Large intestine (tissue), 3 donors: ENCODE measurements around the gene RAB3C. TPM values are rescaled to one million over a fixed set of nuclear protein-coding genes. Genes with fewer than 3 reads are reported as not detected.
A peak's percentile ranks its signal among the peaks of the same experiment; 100 is the strongest.

Experiments
- DNase-seq, 2 donors: peaks; one replicate each; pipeline versions ENCODE4 v3.0.0 to v3.0.0-alpha.2; 2013
- H3K27ac ChIP-seq: one replicate; pipeline ENCODE4 v1.5.1; 2013; ENCODE audit warnings: low read length
- H3K27me3 ChIP-seq: 2 replicates; pipeline ENCODE4 v1.6.1; 2013; ENCODE audit warnings: low read length; ENCODE audit not compliant: control insufficient read depth, insufficient read depth
- H3K36me3 ChIP-seq: 2 replicates; pipeline ENCODE4 v1.6.1; 2013; ENCODE audit warnings: low read length; ENCODE audit not compliant: control insufficient read depth, insufficient read depth
- H3K4me1 ChIP-seq: one replicate; pipeline ENCODE4 v1.6.1; 2013; ENCODE audit warnings: low read length; ENCODE audit not compliant: control insufficient read depth, insufficient read depth
- H3K4me3 ChIP-seq: one replicate; pipeline ENCODE4 v1.5.1; 2013; ENCODE audit warnings: low read length
- H3K9me3 ChIP-seq: one replicate; pipeline ENCODE4 v1.6.1; 2013; ENCODE audit warnings: mild to moderate bottlenecking, low read depth, low read length, moderate library complexity; ENCODE audit not compliant: control insufficient read depth
- WGBS: methylation state at CpG from one replicate; pipeline ENCODE4 v1.1.5; 2013; ENCODE audit warnings: low lambda C conversion rate; ENCODE audit not compliant: insufficient coverage; 5-methylcytosine and 5-hydroxymethylcytosine counted together
- polyA plus RNA-seq: library from polyadenylated mRNA; unstranded; fragments of 120-200 nt; gene quantifications from one replicate; pipeline ENCODE4 v1.2.1, GENCODE V29; 2013

The RAB3C gene
- polyA plus RNA-seq, 1 donor = 12.6 TPM

GRCh38 chr5:58857609-58858008 lies 274.7 kb downstream of the RAB3C start:
- no peak for DNase-seq
- Histone ChIP-seq H3K36me3 (no peaks in the 10 kb centered on the region), H3K27ac (no peak overlapping the region), H3K9me3 (no peaks in the 10 kb centered on the region), H3K4me1 (no peaks in the 10 kb centered on the region), H3K27me3 (peaks cover 17% of the 10 kb centered on the region), H3K4me3 (no peak overlapping the region)
- WGBS = 100% methylated on average over 1 of the region's 2 CpGs

DNA sequence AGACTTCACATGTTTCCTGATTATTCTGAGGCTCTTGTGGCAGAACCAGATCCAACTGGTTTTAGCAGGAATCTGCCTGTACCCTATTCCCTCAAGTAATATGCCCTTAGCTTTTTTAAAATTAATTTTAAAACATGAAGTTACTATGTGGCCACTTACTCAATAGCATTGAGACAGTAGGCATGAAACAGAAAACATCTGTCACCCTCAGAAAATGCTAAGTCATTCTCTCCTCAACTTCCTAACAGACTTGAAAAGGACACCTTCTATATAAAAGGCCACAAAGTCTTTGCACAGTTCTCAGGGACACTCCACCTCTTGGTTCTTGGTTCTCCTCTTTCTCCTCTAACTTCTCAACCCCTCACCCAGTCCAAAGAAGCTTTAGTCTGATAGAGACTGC lies 277.8 kb downstream of the RAB3C start:
- Histone ChIP-seq H3K9me3 (no peaks in the 10 kb centered on the region), H3K4me1 (no peaks in the 10 kb centered on the region), H3K27ac (no peak overlapping the region), H3K4me3 (no peak overlapping the region), H3K27me3 (peaks cover 15% of the 10 kb centered on the region), H3K36me3 (no peaks in the 10 kb centered on the region)
- no peak for DNase-seq

DNA sequence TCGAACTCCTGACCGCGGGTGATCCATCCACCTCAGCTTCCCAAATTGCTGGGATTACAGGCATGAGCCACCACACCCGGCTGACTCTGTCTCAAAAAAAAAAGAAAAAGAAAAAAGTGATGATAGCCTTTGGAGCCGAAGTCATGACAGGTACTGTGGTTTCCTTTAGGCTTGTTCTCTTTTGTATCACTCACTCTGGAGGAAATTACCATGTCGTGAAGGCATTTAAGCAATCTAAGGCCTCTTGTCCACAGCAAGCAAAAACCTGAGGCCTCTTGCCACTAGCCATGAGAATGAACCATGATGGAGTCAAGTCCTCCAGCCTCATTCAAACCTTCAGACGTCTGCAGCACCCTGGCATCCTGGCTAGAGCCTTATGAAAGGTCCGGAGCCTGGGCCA lies 286.1 kb downstream of the RAB3C start:
- no peaks in the 10 kb centered on the region for H3K4me1 ChIP-seq
- no peaks in the 10 kb centered on the region for H3K9me3 ChIP-seq
- WGBS = 30% methylated on average over 2 of the region's 8 CpGs

DNA sequence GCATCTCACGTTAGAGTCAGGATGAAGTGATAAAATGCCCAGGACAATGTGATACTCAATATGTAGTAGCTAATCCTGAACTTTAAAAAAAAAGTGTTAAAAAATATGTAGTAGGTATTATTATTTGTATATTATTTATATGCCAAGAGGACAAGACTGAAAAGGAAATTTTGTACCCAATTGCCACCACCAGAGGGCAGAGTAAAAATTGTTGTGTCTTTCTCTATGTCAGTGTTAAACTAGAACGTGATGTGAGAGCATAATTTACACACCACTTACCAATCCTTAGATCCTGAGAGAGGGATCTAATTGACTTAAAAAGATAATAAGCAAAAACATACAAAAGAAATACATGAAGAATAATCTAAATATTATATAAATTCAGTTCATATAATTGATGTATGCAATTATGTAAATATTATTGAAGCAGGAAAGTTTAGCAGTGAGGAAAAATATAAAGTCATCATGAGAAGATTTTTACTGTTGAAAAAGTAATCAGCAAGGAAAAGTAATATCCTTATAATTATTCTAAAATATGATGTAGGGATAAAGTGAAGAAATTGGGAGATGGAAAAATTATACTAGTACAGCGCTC lies 288.9 kb downstream of the RAB3C start:
- Histone ChIP-seq H3K27ac (no peak overlapping the region), H3K9me3 (no peaks in the 10 kb centered on the region), H3K27me3 (peaks cover 9% of the 10 kb centered on the region), H3K36me3 (no peaks in the 10 kb centered on the region), H3K4me3 (no peak overlapping the region), H3K4me1 (no peaks in the 10 kb centered on the region)
- no peak for DNase-seq
- 100% methylated on average over 1 of the region's 3 CpGs for WGBS

More for the DNA sequence above, 286.1 kb downstream of the RAB3C start:
- Histone ChIP-seq H3K4me3 (no peak overlapping the region), H3K36me3 (no peaks in the 10 kb centered on the region), H3K27me3 (peaks cover 5% of the 10 kb centered on the region), H3K27ac (no peak overlapping the region)
- no peak for DNase-seq

DNA sequence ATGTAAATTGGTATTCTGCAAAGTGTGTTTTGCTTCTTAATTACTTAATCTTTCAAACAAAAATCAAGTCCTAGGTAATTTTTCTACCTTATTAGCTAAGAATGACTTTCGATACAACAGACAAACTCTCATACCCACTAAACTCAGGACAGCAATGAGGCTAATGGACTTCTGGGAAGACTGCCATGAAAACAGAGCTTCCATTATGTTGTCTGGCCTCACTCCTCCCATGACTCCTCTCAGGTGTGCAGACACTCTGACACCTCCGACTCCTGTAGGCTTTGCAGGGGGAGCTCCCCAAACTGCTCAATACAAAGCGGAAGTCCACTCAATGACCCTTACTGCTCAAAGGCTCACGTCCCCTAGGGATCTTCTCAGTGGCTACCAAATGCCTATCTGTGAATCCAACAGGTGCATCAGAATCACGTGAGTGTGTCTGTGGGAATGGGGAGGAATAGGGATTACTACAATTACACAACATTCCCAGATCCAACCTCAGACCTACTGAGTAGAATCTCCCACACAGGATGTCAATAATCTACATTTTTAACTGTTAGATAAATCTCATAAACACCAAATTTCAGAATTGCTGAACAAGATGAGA lies 289.9 kb downstream of the RAB3C start:
- DNase-seq = no peak
- H3K27me3 ChIP-seq = peaks cover 9% of the 10 kb centered on the region
- no peaks in the 10 kb centered on the region for H3K9me3 ChIP-seq
- H3K36me3 ChIP-seq = no peaks in the 10 kb centered on the region
- WGBS = no CpG with 5 or more reads among the region's 5 CpGs
- no peaks in the 10 kb centered on the region for H3K4me1 ChIP-seq
- H3K27ac ChIP-seq = no peak overlapping the region
- H3K4me3 ChIP-seq = no peak overlapping the region

DNA sequence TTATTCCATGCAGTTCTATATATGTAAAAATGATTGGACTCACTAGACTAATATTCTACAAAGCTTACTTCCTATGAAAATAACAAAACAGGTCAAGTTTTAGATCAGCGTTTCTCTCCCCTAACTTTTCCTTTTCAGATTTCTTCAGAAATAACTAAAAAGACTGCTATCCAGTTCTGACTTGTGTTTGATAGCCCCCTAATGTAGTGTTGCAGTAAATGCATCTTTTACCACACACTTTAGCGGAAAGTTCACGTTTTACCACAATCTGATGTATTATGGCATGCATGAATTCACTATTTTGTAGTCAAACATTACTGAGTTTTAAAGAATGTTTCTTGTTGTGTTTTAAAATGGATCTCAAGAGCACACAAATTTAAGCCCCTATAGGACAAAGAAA lies 292.7 kb downstream of the RAB3C start:
- Histone ChIP-seq H3K4me3 (no peak overlapping the region), H3K27me3 (peaks cover 9% of the 10 kb centered on the region), H3K4me1 (no peaks in the 10 kb centered on the region), H3K27ac (no peak overlapping the region), H3K9me3 (no peaks in the 10 kb centered on the region), H3K36me3 (no peaks in the 10 kb centered on the region)
- DNase-seq = no peak
- 100% methylated on average over 1 of the region's 3 CpGs for WGBS

DNA sequence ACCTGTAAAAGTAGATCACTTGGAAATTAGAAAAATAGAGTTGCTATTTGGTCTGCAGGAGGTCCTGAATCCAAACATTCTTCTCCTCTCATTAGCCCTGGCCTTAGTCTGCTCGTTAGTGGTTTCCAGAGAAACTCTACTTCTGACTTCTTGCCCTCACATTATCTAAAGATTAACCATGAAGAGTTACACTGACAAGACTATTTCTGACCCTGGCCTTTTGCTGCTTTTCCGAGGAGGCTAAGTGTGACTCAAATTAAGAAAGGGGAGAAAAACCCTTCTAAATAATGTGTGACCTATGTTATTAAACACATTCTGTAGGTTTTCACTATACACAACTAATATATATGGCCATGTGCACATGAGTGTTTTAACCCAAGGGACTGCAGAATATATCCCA lies 302.4 kb downstream of the RAB3C start:
- Histone ChIP-seq H3K27ac (no peak overlapping the region), H3K27me3 (peaks cover 4% of the 10 kb centered on the region), H3K9me3 (no peaks in the 10 kb centered on the region), H3K4me3 (no peak overlapping the region), H3K36me3 (no peaks in the 10 kb centered on the region), H3K4me1 (no peaks in the 10 kb centered on the region)
- WGBS = no CpG with 5 or more reads among the region's 2 CpGs
- DNase-seq = no peak

GRCh38 chr5:58886315-58887207 lies 303.7 kb downstream of the RAB3C start:
- H3K4me3 ChIP-seq = no peak overlapping the region
- peak in 1 of 2 donors; percentile 43 for DNase-seq
- H3K9me3 ChIP-seq = no peaks in the 10 kb centered on the region
- peaks cover 9% of the 10 kb centered on the region for H3K27me3 ChIP-seq
- 100% methylated on average over 2 of the region's 14 CpGs for WGBS
- H3K4me1 ChIP-seq = no peaks in the 10 kb centered on the region
- H3K36me3 ChIP-seq = no peaks in the 10 kb centered on the region
- no peak overlapping the region for H3K27ac ChIP-seq

- Histone ChIP-seq H3K27me3 (peaks cover 9% of the 10 kb centered on the region), H3K4me1 (no peaks in the 10 kb centered on the region), H3K36me3 (no peaks in the 10 kb centered on the region), H3K4me3 (no peak overlapping the region), H3K27ac (no peak overlapping the region), H3K9me3 (no peaks in the 10 kb centered on the region)
- no peak for DNase-seq
- 100% methylated on average over 1 of the region's 4 CpGs for WGBS
These were observed 304.4 kb downstream of the RAB3C start for GRCh38 chr5:58887311-58887710.

DNA sequence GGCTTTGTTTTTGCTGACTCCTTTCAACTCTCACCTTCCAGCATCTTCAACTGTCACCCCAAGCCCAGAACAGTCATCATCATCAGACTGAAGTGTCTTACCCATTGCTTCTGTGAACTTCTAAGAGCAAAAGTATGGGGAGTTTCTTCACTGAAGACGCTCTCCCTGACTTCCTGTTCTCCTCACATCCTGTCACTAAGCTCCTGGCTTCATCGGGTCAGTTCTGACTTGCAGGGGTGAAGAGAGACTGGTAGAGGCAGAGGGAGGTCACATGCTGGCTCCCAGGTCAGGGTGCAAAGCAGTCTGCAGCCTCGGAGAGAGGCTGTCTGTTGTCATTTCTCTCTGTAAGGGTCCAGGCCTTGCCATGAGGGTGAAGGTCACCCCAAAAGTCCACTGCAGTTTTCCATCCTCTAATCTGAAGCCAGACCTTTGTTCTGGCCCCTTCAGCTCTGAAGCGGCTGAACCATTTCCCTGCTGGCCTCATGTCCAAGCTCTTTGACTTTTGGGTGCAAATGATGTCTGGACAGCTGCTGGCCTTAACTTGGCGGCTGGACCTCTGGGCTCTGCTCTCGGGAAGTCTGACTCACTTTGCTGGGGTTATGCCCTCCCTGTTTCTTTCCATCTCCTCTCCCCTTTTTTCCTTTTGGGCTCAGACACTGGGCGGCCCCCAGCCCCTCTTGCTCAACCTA lies 305.0 kb downstream of the RAB3C start:
- no peaks in the 10 kb centered on the region for H3K4me1 ChIP-seq
- H3K27me3 ChIP-seq = peaks cover 9% of the 10 kb centered on the region
- no peak for DNase-seq
- no CpG with 5 or more reads among the region's 7 CpGs for WGBS
- H3K9me3 ChIP-seq = no peaks in the 10 kb centered on the region
- H3K4me3 ChIP-seq = no peak overlapping the region
- H3K27ac ChIP-seq = no peak overlapping the region
- H3K36me3 ChIP-seq = no peaks in the 10 kb centered on the region
